Adipocyte (in vitro differentiated cells): ENCODE data around the gene TBX4.

Experiments used
- DNase-seq: peaks from one replicate; pipeline ENCODE4 v3.0.0-alpha.2; 2015; ENCODE audit warnings: low read depth
- H3K27me3 ChIP-seq: replicated peaks from 2 replicates; pipeline ENCODE4 v1.7.0; 2013; ENCODE audit warnings: mild to moderate bottlenecking, low read length, moderate library complexity; ENCODE audit not compliant: control insufficient read depth, insufficient read depth
- H3K36me3 ChIP-seq: 2 replicates; pipeline ENCODE4 v1.7.0; 2013; ENCODE audit warnings: low read length, mild to moderate bottlenecking, moderate library complexity; ENCODE audit not compliant: control insufficient read depth, insufficient read depth, severe bottlenecking
- H3K4me1 ChIP-seq: 2 replicates; pipeline ENCODE4 v1.7.0; 2013; ENCODE audit warnings: mild to moderate bottlenecking, low read length, moderate library complexity; ENCODE audit not compliant: control insufficient read depth, insufficient read depth
- H3K4me3 ChIP-seq: 2 replicates; pipeline ENCODE4 v1.7.0; 2013; ENCODE audit warnings: mild to moderate bottlenecking, low read length, moderate library complexity
- H3K9ac ChIP-seq: 2 replicates; pipeline ENCODE4 v1.7.0; 2013; ENCODE audit warnings: mild to moderate bottlenecking, low read length, moderate library complexity
- H3K9me3 ChIP-seq: 2 replicates; pipeline ENCODE4 v1.7.0; 2013; ENCODE audit warnings: mild to moderate bottlenecking, low read length, moderate library complexity; ENCODE audit not compliant: control insufficient read depth

The TBX4 gene

DNA sequence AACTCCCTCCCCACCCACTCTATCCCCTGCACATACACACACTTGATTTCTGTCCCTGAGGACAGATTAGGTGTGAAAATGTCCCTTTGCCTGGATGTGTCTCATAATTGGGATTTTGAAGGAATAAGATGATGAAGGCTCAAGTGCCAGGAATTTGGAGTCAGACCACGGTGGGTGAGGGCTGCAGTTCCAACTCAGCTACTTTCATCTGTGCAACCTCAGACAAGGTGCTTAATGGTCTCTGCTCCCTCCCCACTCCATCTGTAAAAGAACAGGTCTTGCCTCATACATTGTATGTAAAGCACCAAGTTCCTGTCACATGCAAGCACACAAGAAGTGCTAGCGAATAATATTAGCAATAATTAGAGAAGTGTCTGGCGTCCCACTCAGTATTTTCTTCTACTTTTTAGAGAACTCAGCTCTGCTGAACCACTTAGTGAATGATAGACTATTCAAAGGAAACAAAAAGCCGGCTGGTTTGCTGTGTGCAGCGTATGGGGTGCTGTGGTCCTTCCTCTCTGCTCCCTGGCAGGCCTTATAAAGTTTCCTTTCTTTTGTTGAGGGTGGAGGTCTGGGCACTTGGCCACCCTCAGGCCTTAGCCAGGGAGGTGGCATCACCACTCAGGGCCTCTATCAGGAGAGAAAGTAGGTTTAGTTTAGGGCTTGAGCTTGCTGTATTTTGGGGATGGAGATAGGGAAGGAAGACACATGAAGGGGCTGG, 6.4 kb downstream of the TBX4 start:
- Histone ChIP-seq H3K4me1 (no peaks in the 10 kb centered on the region), H3K4me3 (no peak overlapping the region), H3K27me3 (peaks cover 65% of the 10 kb centered on the region), H3K9ac (no peak overlapping the region), H3K9me3 (peaks cover 9% of the 10 kb centered on the region), H3K36me3 (no peaks in the 10 kb centered on the region)
- no peak for DNase-seq

DNA sequence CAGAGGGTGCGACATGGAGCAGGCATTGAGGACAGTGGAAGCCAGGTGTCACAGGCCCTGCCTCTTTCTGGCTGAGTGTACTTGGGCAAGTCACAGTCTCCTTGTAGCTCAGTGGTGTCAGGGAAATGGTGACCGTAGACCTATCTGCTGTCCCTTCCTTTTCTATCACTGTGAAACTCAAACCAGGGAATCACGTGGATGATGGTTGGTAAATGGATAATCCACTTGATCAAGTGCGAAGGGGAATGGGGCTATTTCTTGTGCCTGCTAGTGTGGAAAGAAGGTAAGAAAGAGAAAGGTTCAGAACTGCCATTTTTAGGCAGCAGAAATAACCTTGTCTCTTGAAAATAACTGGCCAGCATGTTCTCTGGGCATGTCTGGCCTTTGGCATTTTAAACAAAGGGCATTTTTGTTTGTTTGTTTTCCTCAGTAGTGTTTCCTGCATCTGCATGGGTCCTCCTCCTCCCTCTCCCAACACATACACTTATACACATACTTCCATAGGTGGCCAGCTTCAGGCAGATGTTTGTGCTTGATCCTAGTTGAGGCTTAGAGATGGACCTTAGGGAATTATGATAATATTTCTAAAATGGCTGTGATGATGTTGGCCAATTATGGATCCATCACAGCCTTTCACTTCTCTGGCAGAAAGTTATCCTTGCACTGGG, 7.1 kb downstream of the TBX4 start:
- no peak for DNase-seq
- peaks cover 58% of the 10 kb centered on the region for H3K27me3 ChIP-seq

DNA sequence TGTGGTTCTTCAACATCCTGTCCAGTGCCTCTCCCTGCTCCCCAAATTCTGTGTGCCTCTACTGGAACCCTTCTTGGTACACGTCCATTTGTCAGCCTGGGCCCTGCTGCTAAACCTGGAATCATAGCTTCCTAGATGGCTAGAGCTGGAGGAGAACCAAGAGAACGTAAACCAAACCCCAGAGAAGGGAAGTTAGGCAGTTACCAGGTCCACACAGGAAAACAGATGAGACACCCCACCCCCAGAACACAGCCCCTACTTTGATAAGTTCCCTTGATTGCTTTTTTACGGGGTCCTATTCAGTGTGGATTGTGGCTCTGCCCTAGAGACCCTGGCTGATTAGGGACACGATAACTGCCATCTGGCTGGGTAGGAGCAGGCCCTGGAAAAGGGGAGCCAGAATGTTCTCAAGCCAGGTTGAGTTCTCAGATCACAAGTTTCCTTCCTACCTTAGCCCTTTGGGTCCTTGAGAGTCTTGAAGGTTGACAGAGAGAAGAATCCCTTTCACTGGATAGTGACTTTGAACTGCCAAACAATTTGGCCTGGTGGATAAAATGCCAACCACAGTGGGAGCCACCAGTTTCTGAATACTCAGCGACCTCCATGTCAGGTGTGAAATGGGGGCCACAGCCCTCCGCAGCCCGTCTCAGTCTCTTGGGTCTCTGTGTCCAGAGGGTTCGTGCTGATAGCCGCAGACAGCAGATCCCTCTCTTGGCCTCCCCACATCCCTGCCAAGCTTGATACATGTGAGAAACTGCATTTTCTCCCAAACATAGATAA, 7.9 kb downstream of the TBX4 start:
- no peak for DNase-seq
- Histone ChIP-seq H3K4me3 (no peak overlapping the region), H3K4me1 (no peaks in the 10 kb centered on the region), H3K9me3 (peaks cover 9% of the 10 kb centered on the region), H3K36me3 (no peaks in the 10 kb centered on the region), H3K27me3 (peaks cover 62% of the 10 kb centered on the region), H3K9ac (no peak overlapping the region)

More for the DNA sequence above, 7.1 kb downstream of the TBX4 start:
- peaks cover 9% of the 10 kb centered on the region for H3K9me3 ChIP-seq
- no peak overlapping the region for H3K9ac ChIP-seq
- H3K4me1 ChIP-seq: no peaks in the 10 kb centered on the region
- H3K36me3 ChIP-seq: no peaks in the 10 kb centered on the region
- H3K4me3 ChIP-seq: no peak overlapping the region

DNA sequence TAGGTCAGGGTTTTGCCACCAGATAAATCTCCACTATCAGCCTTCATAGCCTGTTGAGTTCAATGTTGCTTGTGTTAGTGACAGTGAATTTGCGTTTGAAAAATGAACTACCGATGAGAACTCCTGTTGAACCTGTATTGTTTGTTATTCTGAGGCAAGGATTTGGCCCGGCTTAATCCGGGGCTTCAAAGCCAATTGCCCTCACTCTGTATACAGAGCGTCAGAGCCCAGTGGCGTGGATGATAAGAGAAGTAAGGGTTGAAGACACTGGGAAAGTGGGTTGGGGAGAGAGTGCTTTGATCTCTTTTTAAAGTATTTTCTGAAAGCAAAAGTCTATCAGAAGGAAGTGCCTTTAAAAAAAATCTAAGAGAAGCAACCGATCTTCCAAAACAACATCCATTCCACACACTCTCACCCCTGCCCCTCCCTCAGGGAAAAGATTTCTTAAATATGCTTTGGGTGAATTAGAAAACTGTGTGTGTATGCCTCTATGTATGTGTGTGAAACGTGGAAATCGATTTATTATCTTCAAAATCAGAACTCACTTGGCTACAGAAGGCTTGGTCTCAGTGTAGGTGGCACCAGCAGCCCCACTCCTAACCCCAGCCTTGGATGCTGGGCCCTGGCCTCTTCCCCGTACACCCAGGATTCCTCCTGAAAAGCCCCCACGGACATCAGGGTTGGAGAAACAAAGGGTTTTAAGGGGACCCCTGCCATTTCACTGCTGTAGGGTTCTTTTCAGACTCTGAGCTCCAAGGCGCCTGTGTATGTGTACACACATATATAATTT, 8.8 kb downstream of the TBX4 start:
- Histone ChIP-seq H3K27me3 (peaks cover 53% of the 10 kb centered on the region), H3K9ac (no peak overlapping the region), H3K9me3 (peaks cover 9% of the 10 kb centered on the region), H3K4me1 (no peaks in the 10 kb centered on the region), H3K36me3 (no peaks in the 10 kb centered on the region), H3K4me3 (no peak overlapping the region)
- DNase-seq: no peak

DNA sequence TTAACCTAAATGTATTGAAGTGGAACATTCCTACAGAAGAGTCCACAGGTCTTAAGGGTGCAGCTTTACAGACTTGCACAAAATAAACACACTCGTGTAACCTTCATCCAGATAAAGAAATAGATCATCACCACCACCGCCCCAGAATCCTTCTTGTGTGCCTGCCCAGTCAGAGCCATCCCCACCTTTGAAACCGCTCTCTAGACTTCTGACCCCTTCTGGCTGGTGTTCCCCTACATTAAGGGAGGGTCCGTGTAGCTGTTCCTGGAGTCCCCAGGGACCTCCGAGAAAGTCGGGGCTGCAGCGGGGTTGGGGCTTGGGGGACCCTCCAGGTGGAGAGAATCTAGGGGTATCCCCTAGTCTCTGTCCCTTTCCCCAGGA, 9.4 kb downstream of the TBX4 start:
- peaks cover 9% of the 10 kb centered on the region for H3K9me3 ChIP-seq
- no peak overlapping the region for H3K9ac ChIP-seq
- H3K36me3 ChIP-seq: no peaks in the 10 kb centered on the region
- no peak for DNase-seq
- peaks cover 52% of the 10 kb centered on the region for H3K27me3 ChIP-seq
- H3K4me1 ChIP-seq: no peaks in the 10 kb centered on the region
- H3K4me3 ChIP-seq: peak overlapping the region; percentile 65

DNA sequence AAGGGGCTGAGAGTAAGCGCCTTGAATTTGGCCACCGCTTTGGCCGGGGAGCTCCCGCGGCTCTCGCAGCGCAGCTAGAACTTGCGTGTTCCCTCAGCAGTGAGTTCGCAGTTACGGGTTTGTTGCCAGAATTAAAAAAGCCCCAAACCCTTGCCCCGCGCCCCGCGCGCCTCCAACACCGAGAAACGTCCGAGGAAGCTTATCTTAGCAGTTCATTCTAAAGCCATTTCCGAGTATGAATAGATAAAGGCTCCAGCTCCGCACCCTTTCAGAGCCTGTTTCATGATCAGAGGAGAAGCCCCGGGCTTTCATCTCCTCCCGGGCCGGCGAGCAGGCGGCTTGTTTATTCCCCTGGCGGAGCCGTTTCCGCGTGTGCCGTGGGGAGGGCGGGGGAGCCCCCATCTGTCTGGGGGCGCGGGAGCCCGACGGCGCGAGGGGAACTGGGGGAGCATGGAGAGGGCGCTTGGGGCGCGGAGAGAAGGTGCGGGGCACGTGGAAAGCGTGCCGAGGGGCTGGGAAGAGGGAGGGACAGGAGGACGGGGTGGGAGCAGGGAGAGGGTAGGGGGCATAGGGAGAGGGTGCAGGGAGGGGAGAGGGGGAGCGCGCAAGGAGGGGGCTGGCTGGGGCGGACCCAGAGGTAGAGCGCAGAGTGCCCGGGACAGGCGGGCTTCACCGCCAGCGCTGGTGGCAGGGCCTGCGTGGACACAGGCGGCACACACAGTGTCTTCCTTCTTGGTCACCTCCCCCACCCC, 9.9 kb downstream of the TBX4 start:
- Histone ChIP-seq H3K27me3 (peaks cover 47% of the 10 kb centered on the region), H3K4me3 (peak overlapping the region; percentile 65)
- DNase-seq: peak; percentile 40

DNA sequence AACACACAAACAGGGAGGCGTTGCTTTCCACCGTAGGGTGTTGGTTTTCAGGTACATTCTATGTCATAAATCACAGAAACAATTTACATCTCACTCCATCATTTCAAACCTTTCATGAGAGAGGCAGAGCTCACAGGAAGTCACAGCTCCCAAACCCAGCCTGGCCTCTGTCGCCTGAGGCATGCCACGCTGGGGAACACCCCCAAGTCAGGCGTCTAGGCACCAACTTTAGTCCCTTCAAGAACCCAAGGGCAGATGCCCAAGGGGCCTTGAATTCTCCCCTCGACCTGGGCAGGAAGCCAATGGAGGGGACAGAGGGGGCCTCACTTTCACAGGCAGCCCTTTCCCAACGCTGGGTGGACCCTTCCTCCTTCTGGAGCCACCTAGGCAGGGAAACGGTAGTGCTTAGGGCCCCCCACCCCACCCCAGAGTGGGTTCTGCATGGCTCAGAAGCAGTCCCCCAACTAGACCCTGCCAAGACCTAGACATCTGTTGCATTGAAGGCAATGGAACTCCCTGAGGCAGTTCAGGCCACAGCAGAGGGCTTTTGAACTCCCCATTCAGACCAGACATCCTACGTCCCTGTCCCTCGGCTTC, 10.6 kb downstream of the TBX4 start:
- Histone ChIP-seq H3K36me3 (no peaks in the 10 kb centered on the region), H3K4me3 (no peak overlapping the region), H3K9ac (no peak overlapping the region), H3K9me3 (peaks cover 9% of the 10 kb centered on the region), H3K4me1 (no peaks in the 10 kb centered on the region), H3K27me3 (peaks cover 40% of the 10 kb centered on the region)
- no peak for DNase-seq

More for the DNA sequence above, 9.9 kb downstream of the TBX4 start:
- Histone ChIP-seq H3K4me1 (no peaks in the 10 kb centered on the region), H3K36me3 (no peaks in the 10 kb centered on the region), H3K9ac (no peak overlapping the region), H3K9me3 (peaks cover 9% of the 10 kb centered on the region)

DNA sequence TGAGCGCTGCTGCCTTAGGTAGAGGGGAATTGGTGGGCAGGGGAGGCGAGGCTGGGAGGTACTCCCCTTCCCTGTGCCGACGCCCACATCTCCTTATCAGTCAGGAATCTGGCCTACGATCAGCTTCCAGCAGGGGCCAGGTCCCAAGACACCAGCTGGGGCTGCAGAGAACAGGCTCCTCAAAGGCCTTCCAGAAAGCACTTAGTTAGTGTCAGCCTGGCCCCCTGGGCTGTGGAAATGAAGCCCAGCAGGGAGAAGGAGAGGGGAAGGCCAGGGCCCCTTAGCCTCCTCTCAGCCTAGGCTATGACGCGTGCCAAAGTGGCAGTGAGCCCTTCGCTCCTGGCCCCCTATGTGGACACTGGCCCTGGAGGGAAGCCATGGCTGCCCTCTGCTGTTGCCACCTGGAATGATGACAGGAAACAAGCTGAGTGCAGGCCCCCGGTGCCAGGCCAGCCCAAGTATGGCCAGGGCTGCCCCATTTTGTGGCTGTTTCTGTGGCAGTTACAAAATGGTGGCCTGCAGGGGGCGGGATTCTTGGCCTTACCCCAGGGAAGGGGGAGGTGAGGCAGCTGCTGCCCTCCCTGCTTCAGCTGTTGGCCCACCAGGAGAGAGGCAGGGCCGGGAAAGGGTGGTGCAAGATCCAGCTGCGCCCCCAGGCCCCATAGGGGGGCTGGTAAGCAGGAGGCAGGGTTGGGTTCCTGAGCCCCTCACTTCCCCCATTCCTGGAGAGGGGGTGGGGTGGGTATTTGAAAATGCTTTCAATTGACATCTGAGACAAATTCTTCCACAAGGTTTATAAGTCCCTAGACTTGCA, 11.3 kb downstream of the TBX4 start:
- Histone ChIP-seq H3K4me1 (no peaks in the 10 kb centered on the region), H3K4me3 (no peak overlapping the region), H3K9me3 (peaks cover 9% of the 10 kb centered on the region), H3K27me3 (peaks cover 38% of the 10 kb centered on the region), H3K36me3 (no peaks in the 10 kb centered on the region), H3K9ac (no peak overlapping the region)
- no peak for DNase-seq

DNA sequence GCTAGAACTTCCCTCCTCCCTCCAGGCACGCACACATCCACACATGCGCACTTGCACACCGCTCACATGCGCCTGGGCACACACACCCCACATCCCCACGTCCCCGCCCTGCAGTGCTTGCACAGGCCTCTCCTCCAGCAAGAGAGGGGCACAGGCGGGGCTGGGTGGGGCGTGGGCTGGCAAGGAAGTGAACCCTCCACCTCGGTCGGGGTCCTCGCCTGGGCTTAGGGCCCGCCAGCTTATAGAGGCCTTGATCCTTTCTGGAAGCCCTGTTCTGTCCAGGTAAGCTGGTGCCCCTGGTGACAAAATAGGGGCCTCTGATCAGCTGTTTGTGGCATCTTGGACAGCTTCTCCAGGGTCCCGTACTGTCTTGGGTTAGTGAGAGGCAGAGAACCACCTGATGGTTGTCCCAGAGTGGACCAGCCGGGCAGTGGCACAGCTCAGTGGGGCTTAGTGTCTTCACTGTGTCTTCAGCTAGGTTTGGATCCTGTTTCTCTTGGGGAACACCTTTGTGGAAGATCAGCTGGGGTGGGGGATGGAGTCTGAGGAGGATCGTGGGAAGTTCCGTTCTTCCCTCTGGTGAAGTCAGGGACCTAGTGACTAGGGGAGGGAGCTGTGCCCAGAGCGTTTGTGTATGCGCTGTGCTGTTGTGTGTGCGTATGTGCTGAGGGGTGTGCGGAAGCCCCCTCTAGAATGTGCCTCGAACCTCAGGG, 12.1 kb downstream of the TBX4 start:
- Histone ChIP-seq H3K4me3 (no peak overlapping the region), H3K9me3 (peaks cover 9% of the 10 kb centered on the region), H3K27me3 (peaks cover 31% of the 10 kb centered on the region), H3K4me1 (no peaks in the 10 kb centered on the region), H3K9ac (no peak overlapping the region), H3K36me3 (no peaks in the 10 kb centered on the region)
- DNase-seq: no peak
